Osteocyte (in vitro differentiated cells): ENCODE results near the gene AMN. TPM values are rescaled to one million over a fixed set of nuclear protein-coding genes. Genes with fewer than 3 reads are reported as not detected.

Experiments
- DNase-seq: peaks from one replicate; pipeline ENCODE4 v3.0.0; 2021; ENCODE audit warnings: mixed read lengths; ENCODE audit not compliant: unreplicated experiment; ENCODE audit errors: extremely low spot score
- H3K27ac Mint-ChIP-seq: one replicate; pipeline ENCODE4 v1.8.0; 2021; ENCODE audit warnings: mild to moderate bottlenecking, mixed read lengths; ENCODE audit not compliant: unreplicated experiment
- H3K27me3 Mint-ChIP-seq: one replicate; pipeline ENCODE4 v1.8.0; 2021; ENCODE audit warnings: mixed read lengths; ENCODE audit not compliant: unreplicated experiment
- H3K36me3 Mint-ChIP-seq: one replicate; pipeline ENCODE4 v1.8.0; 2021; ENCODE audit warnings: mixed read lengths; ENCODE audit not compliant: unreplicated experiment
- H3K4me1 Mint-ChIP-seq: one replicate; pipeline ENCODE4 v1.8.0; 2021; ENCODE audit warnings: mixed read lengths; ENCODE audit not compliant: unreplicated experiment
- H3K4me3 Mint-ChIP-seq: one replicate; pipeline ENCODE4 v1.8.0; 2021; ENCODE audit warnings: mild to moderate bottlenecking, moderate library complexity, mixed read lengths; ENCODE audit not compliant: unreplicated experiment
- H3K9me3 Mint-ChIP-seq: one replicate; pipeline ENCODE4 v1.8.0; 2021; ENCODE audit warnings: mixed read lengths; ENCODE audit not compliant: unreplicated experiment
- CTCF ChIP-seq: fragments of 200-600 bp; sonication (generic); IDR thresholded peaks from 2 replicates; pipeline ENCODE4 v1.5.0; 2021; ENCODE audit warnings: antibody characterized with exemption, mild to moderate bottlenecking, moderate library complexity
- total RNA-seq: library from RNA; stranded (reverse); gene quantifications from 2 replicates; pipeline ENCODE4 v1.2.1, GENCODE V29; 2021

Gene AMN
- total RNA-seq, 1 donor from 2014 or later = 0.86 TPM

GRCh38 chr14:102948698-102949061, 26.2 kb downstream of the AMN start:
- no peak for DNase-seq
- Mint-ChIP-seq H3K27ac (no peak overlapping the region), H3K27me3 (no peaks in the 10 kb centered on the region), H3K9me3 (no peaks in the 10 kb centered on the region), H3K4me3 (no peak overlapping the region), H3K4me1 (peaks cover 17% of the 10 kb centered on the region), H3K36me3 (peaks cover 45% of the 10 kb centered on the region)
- TF ChIP-seq CTCF = no peak

GRCh38 chr14:102949062-102949800, 26.8 kb downstream of the AMN start:
- Mint-ChIP-seq H3K27me3 (no peaks in the 10 kb centered on the region), H3K9me3 (no peaks in the 10 kb centered on the region), H3K36me3 (peaks cover 44% of the 10 kb centered on the region), H3K27ac (no peak overlapping the region), H3K4me3 (no peak overlapping the region), H3K4me1 (peaks cover 17% of the 10 kb centered on the region)
- TF ChIP-seq CTCF = no peak
- DNase-seq = no peak

- Mint-ChIP-seq H3K36me3 (peaks cover 45% of the 10 kb centered on the region), H3K9me3 (no peaks in the 10 kb centered on the region), H3K27ac (no peak overlapping the region), H3K4me3 (no peak overlapping the region), H3K4me1 (peaks cover 17% of the 10 kb centered on the region), H3K27me3 (no peaks in the 10 kb centered on the region)
- no peak for DNase-seq
- no peak for TF ChIP-seq CTCF
These were observed 27.5 kb downstream of the AMN start for GRCh38 chr14:102949801-102950451.

GRCh38 chr14:102951034-102951433, 28.6 kb downstream of the AMN start:
- no peaks in the 10 kb centered on the region for H3K9me3 Mint-ChIP-seq
- no peak overlapping the region for H3K4me3 Mint-ChIP-seq
- no peak overlapping the region for H3K27ac Mint-ChIP-seq

More at GRCh38 chr14:102951034-102951433, 28.6 kb downstream of the AMN start:
- peaks cover 44% of the 10 kb centered on the region for H3K36me3 Mint-ChIP-seq
- no peak for DNase-seq
- H3K27me3 Mint-ChIP-seq = no peaks in the 10 kb centered on the region
- peaks cover 17% of the 10 kb centered on the region for H3K4me1 Mint-ChIP-seq
- no peak for TF ChIP-seq CTCF
